Fibroblast of villous mesenchyme (primary cell): ENCODE data around the gene HES5. TPM values are rescaled to one million over a fixed set of nuclear protein-coding genes. Genes with fewer than 3 reads are reported as not detected.

ENCODE experiments used
- DNase-seq: peaks from one replicate; pipeline ENCODE4 v3.0.0-alpha.2; 2010; ENCODE audit warnings: low read depth
- H3K4me3 ChIP-seq: 2 replicates; pipeline ENCODE4 v1.5.1; 2011; ENCODE audit warnings: low read depth, mild to moderate bottlenecking, low read length
- CTCF ChIP-seq: IDR thresholded peaks from 2 replicates; pipeline ENCODE4 v1.5.1; 2012; ENCODE audit warnings: low read depth, mild to moderate bottlenecking, low read length; ENCODE audit not compliant: insufficient read depth
- total RNA-seq: library from RNA; depleted of rRNA; stranded (reverse); fragments of >200 nt; gene quantifications from 2 replicates; pipeline ENCODE4 v1.2.3, GENCODE V29; 2012

The HES5 gene
- total RNA-seq, 1 donor: under 0.01 TPM

DNA sequence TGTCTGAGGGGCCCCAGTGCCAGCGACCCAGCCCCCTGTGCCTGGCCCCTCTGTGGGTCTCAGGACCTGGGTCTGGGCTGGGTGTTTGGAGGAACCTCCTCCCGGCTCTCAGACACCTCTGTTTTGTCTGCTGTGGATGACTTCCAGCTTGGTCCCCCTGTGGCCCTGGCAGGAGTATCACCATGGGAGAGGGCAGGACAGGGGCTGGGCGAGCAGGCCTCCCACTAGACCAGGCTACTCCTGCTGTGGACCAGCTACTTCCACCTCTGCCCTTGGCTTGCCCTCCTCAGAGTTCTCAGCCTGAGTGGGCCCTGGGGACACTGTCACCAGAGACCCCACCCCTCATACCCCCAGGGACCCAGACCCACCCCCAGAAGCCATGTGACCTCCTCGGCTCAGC is 32.2 kb downstream of the HES5 start:
- DNase-seq: no peak
- no peak for TF ChIP-seq CTCF

GRCh38 chr1:2496746-2497145 is 33.3 kb downstream of the HES5 start:
- DNase-seq: no peak
- TF ChIP-seq CTCF: no peak
- H3K4me3 ChIP-seq: no peak overlapping the region

More for the DNA sequence above, 32.2 kb downstream of the HES5 start:
- H3K4me3 ChIP-seq: no peak overlapping the region

GRCh38 chr1:2496087-2496622 is 33.9 kb downstream of the HES5 start:
- TF ChIP-seq CTCF: no peak
- no peak for DNase-seq
- no peak overlapping the region for H3K4me3 ChIP-seq

GRCh38 chr1:2495546-2495945 is 34.5 kb downstream of the HES5 start:
- TF ChIP-seq CTCF: no peak
- no peak overlapping the region for H3K4me3 ChIP-seq
- no peak for DNase-seq

- no peak for DNase-seq
- TF ChIP-seq CTCF: no peak
- no peak overlapping the region for H3K4me3 ChIP-seq
These were observed 35.0 kb downstream of the HES5 start for GRCh38 chr1:2495026-2495425.

DNA sequence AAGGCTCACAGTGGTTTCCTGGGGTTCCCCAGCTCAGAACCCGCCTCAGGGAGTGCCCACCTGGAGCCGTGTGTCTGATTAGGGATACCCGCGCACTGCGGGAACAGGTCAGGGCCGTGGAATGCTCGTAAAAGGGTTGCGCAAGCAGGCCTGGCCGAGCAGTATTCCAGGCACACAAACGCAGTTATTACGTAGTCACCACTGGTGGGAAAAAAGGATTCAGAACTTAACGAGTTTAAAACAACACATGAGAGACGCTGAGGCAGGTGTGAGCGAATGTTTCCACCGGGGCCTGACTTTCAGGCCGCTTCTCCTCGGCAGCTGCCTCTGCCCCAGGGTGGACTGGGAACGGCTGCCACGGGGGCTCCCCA is 35.8 kb downstream of the HES5 start:
- no peak for TF ChIP-seq CTCF
- DNase-seq: peak; percentile 98
- no peak overlapping the region for H3K4me3 ChIP-seq

- DNase-seq: peak; percentile 42
These were observed 36.3 kb downstream of the HES5 start for GRCh38 chr1:2493691-2494322.

More at GRCh38 chr1:2493691-2494322, 36.3 kb downstream of the HES5 start:
- TF ChIP-seq CTCF: no peak
- no peak overlapping the region for H3K4me3 ChIP-seq
